Prostate gland (tissue), 2 donors: Measurements from ENCODE around the gene CCER1.

Source experiments
- POLR2A ChIP-seq: fragments of 450-650 bp; IDR thresholded peaks from one replicate; pipeline ENCODE4 v1.6.1; 2016; ENCODE audit warnings: antibody characterized with exemption, mild to moderate bottlenecking
- TF ChIP-seq, protein P1 (sequence below), 4 experiments: fragments of 200-600 bp in 2 of 4; fragments of 450-650 bp in 2 of 4; sonication (generic) in 2 of 4; IDR thresholded peaks; 1 replicate in 3 of 4; 2 replicates in 1 of 4; pipeline ENCODE4 v1.5.1; 2016 to 2019; ENCODE audit warnings: antibody characterized with exemption in 4 of 4, mild to moderate bottlenecking in 2 of 4, moderate library complexity in 2 of 4

DNA sequence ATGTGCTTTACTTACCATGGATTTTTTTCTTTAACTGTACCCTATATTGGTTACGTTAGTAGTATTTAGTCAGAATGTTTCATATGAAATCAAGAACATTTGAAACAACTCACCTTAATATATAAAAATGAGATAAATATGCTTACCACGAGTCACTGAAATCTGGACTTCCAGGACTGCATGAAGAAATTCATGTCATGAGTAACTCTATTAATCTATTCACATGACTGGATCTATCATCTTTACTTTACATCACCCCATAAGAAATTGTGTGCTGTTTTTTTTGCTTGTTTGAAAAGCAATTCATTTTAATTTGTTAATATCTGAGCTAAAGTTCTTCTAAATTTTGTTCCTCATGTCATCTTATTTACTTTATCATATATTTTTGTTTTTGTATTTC is 44.6 kb upstream of the CCER1 start:
- TF ChIP-seq, protein P1, sequence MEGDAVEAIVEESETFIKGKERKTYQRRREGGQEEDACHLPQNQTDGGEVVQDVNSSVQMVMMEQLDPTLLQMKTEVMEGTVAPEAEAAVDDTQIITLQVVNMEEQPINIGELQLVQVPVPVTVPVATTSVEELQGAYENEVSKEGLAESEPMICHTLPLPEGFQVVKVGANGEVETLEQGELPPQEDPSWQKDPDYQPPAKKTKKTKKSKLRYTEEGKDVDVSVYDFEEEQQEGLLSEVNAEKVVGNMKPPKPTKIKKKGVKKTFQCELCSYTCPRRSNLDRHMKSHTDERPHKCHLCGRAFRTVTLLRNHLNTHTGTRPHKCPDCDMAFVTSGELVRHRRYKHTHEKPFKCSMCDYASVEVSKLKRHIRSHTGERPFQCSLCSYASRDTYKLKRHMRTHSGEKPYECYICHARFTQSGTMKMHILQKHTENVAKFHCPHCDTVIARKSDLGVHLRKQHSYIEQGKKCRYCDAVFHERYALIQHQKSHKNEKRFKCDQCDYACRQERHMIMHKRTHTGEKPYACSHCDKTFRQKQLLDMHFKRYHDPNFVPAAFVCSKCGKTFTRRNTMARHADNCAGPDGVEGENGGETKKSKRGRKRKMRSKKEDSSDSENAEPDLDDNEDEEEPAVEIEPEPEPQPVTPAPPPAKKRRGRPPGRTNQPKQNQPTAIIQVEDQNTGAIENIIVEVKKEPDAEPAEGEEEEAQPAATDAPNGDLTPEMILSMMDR (IDR thresholded peaks at IDR 0.05) = no peak
- no peak for TF ChIP-seq POLR2A
